GM12892 (cell line): Measurements from ENCODE around the gene NACC2.

Source experiments
- DNase-seq: peaks from one replicate; pipeline ENCODE4 v3.0.0; 2011; ENCODE audit not compliant: insufficient read length
- FAIRE-seq: peaks from 2 replicates; lab custom pipeline; 2011; peaks lifted over from hg19 to GRCh38; lab: Jason Lieb, UNC
- POLR2A ChIP-seq: IDR thresholded peaks from 2 replicates; pipeline ENCODE4 v1.6.1; 2011; ENCODE audit warnings: low read depth, low read length, control low read depth
- POLR2AphosphoS5 ChIP-seq: IDR thresholded peaks from 2 replicates; pipeline ENCODE4 v1.6.1; 2011; ENCODE audit warnings: low read depth, low read length, control low read depth
- TAF1 ChIP-seq: IDR thresholded peaks from 2 replicates; pipeline ENCODE4 v1.6.1; 2011; ENCODE audit warnings: low read depth, mild to moderate bottlenecking, control low read depth, low read length, borderline replicate concordance

NACC2 gene

GRCh38 chr9:136023410-136024225, 71.5 kb downstream of the NACC2 start:
- DNase-seq = no peak
- TF ChIP-seq TAF1 (no peak), POLR2A (no peak), POLR2AphosphoS5 (no peak)
- FAIRE-seq = no peak

- DNase-seq = peak; percentile 14
- FAIRE-seq = no peak
Observed at GRCh38 chr9:136022731-136023409, 72.2 kb downstream of the NACC2 start.

GRCh38 chr9:136021872-136022681, 73.0 kb downstream of the NACC2 start:
- TF ChIP-seq TAF1 (no peak), POLR2A (no peak), POLR2AphosphoS5 (no peak)
- DNase-seq (no peak), FAIRE-seq (no peak)

More at GRCh38 chr9:136022731-136023409, 72.2 kb downstream of the NACC2 start:
- TF ChIP-seq TAF1 (no peak), POLR2AphosphoS5 (no peak), POLR2A (no peak)

GRCh38 chr9:136021171-136021871, 73.8 kb downstream of the NACC2 start:
- FAIRE-seq (no peak), DNase-seq (no peak)
- TF ChIP-seq TAF1 (no peak), POLR2A (no peak), POLR2AphosphoS5 (no peak)

- TF ChIP-seq TAF1 (no peak), POLR2A (no peak), POLR2AphosphoS5 (no peak)
Observed at GRCh38 chr9:136020671-136021070, 74.4 kb downstream of the NACC2 start.

GRCh38 chr9:136020206-136020605, 74.9 kb downstream of the NACC2 start:
- no peak for TF ChIP-seq POLR2A
- no peak for TF ChIP-seq TAF1
- no peak for TF ChIP-seq POLR2AphosphoS5
- DNase-seq (peak; percentile 8), FAIRE-seq (no peak)

More at GRCh38 chr9:136020671-136021070, 74.4 kb downstream of the NACC2 start:
- DNase-seq (no peak), FAIRE-seq (no peak)

GRCh38 chr9:136019681-136020060, 75.4 kb downstream of the NACC2 start:
- DNase-seq (no peak), FAIRE-seq (no peak)
- TF ChIP-seq POLR2A = no peak
- no peak for TF ChIP-seq TAF1
- TF ChIP-seq POLR2AphosphoS5 = no peak

GRCh38 chr9:136019041-136019680, 75.9 kb downstream of the NACC2 start:
- TF ChIP-seq POLR2AphosphoS5 = no peak
- TF ChIP-seq TAF1 = no peak
- no peak for TF ChIP-seq POLR2A
- DNase-seq = no peak

GRCh38 chr9:136018257-136019031, 76.6 kb downstream of the NACC2 start:
- FAIRE-seq = no peak
- no peak for TF ChIP-seq POLR2AphosphoS5
- no peak for TF ChIP-seq POLR2A
- no peak for TF ChIP-seq TAF1

More at GRCh38 chr9:136019041-136019680, 75.9 kb downstream of the NACC2 start:
- FAIRE-seq = no peak

More at GRCh38 chr9:136018257-136019031, 76.6 kb downstream of the NACC2 start:
- DNase-seq = no peak
